Ectodermal cell (in vitro differentiated cells): Measurements from ENCODE around the gene SDCCAG8.

Experiments used
- H3K27ac ChIP-seq: 2 replicates; pipeline ENCODE4 v1.7.0; 2013; ENCODE audit warnings: mild to moderate bottlenecking, low read depth, low read length; ENCODE audit not compliant: insufficient read depth, poor library complexity, severe bottlenecking
- H3K27me3 ChIP-seq: 2 replicates; pipeline ENCODE4 v1.7.0; 2013; ENCODE audit warnings: mild to moderate bottlenecking, low read length; ENCODE audit not compliant: insufficient read depth, control insufficient read depth, poor library complexity, severe bottlenecking
- H3K36me3 ChIP-seq: one replicate; pipeline ENCODE4 v1.7.0; 2013; ENCODE audit warnings: low read length; ENCODE audit not compliant: control insufficient read depth, insufficient read depth
- H3K4me1 ChIP-seq: one replicate; pipeline ENCODE4 v1.7.0; 2013; ENCODE audit warnings: low read length; ENCODE audit not compliant: control insufficient read depth, insufficient read depth
- H3K4me3 ChIP-seq: 2 replicates; pipeline ENCODE4 v1.7.0; 2013; ENCODE audit warnings: low read depth, low read length, control low read depth; ENCODE audit not compliant: insufficient read depth
- H3K9me3 ChIP-seq: 2 replicates; pipeline ENCODE4 v1.7.0; 2013; ENCODE audit warnings: mild to moderate bottlenecking, low read length, moderate library complexity; ENCODE audit not compliant: control insufficient read depth
- WGBS, 2 experiments: methylation state at CpG; one replicate each; pipeline ENCODE4 v1.1.7; 2013; ENCODE audit warnings: missing lambda C conversion rate in 2 of 2; 5-methylcytosine and 5-hydroxymethylcytosine counted together

Gene SDCCAG8

DNA sequence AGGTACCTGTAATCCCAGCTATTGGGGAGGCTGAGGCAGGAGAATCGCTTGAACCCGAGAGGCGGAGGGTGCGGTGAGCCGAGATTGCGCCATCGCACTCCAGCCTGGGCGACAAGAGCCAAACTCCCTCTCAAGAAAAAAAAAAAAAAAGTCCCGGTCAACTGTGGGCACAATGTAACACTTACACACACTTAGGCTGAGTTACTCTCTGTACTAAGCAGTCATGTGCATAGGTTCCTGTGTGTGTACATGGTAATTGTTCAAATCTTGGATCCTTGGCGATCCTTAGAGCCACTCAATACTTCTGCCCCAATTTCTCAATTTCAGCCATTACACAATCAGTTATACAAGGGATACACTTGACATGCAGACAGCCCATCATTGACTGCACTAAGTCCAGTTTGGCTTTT, 11.6 kb downstream of the SDCCAG8 start:
- WGBS, 2 experiments = 87 to 88% methylated on average over 9 of the region's 10 CpGs
- H3K4me3 ChIP-seq = no peak overlapping the region

GRCh38 chr1:243267914-243268653, 12.2 kb downstream of the SDCCAG8 start:
- 97 to 98% methylated on average over 11 to 12 of the region's 12 CpGs for WGBS, 2 experiments
- peaks cover 4% of the 10 kb centered on the region for H3K4me1 ChIP-seq
- H3K9me3 ChIP-seq = no peaks in the 10 kb centered on the region
- H3K4me3 ChIP-seq = no peak overlapping the region
- H3K36me3 ChIP-seq = no peaks in the 10 kb centered on the region
- no peaks in the 10 kb centered on the region for H3K27me3 ChIP-seq
- no peak overlapping the region for H3K27ac ChIP-seq

More for the DNA sequence above, 11.6 kb downstream of the SDCCAG8 start:
- H3K36me3 ChIP-seq = no peaks in the 10 kb centered on the region
- no peaks in the 10 kb centered on the region for H3K9me3 ChIP-seq
- peaks cover 4% of the 10 kb centered on the region for H3K4me1 ChIP-seq
- no peaks in the 10 kb centered on the region for H3K27me3 ChIP-seq
- no peak overlapping the region for H3K27ac ChIP-seq

DNA sequence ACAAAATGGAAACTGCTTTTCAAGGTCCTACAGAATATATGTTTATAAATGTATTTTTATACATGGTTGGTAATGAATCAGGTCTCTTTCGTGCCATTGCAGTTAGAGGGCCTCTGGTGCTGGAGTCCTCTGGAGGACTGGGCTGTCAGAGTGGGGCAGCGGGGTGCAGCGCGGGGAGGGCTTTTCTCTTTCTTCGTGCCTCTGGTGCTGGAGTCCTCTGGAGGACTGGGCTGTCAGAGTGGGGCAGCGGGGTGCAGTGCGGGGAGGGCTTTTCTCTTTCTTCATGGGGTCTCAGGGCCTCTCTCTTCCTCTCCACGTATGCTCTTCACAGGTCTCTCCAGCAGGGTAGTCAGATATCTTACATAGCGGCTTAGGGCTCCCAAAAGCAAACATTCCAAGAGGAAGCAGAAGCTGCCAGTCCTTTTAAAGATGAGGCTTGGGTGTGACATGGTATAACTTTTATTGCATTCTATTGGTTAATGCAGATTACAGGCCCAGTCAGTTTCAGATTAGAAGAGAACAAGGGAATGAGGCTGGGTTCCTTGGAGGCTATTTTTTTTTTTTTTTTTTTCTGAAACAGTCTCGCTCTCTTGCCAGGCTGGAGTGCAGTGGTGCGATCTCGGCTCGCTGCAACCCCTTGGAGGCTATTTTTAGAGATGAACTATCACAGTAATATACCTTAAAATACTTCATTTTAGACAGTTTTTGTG, 13.1 kb downstream of the SDCCAG8 start:
- 71 to 78% methylated on average over 9 to 13 of the region's 13 CpGs for WGBS, 2 experiments
- Histone ChIP-seq H3K9me3 (no peaks in the 10 kb centered on the region), H3K27ac (no peak overlapping the region), H3K4me1 (peaks cover 4% of the 10 kb centered on the region), H3K4me3 (no peak overlapping the region), H3K27me3 (no peaks in the 10 kb centered on the region), H3K36me3 (no peaks in the 10 kb centered on the region)

DNA sequence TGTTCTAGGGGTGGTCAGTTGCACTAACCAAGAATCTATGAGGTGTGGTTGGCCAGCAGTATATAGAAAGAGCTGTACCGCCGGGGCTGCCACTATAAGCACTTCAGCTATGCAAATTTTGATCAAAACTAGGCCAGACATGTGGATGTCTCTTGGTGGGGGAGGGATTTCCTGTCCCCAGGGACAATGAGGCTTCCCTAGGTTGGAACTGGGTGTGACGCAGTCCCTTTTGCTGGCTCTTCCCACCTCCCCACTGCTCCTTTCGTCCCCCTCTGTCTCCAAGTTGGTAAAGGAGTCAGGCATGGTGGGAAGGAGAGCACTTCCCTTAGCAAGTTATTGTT, 13.6 kb downstream of the SDCCAG8 start:
- H3K27ac ChIP-seq = no peak overlapping the region
- H3K4me1 ChIP-seq = peaks cover 4% of the 10 kb centered on the region

DNA sequence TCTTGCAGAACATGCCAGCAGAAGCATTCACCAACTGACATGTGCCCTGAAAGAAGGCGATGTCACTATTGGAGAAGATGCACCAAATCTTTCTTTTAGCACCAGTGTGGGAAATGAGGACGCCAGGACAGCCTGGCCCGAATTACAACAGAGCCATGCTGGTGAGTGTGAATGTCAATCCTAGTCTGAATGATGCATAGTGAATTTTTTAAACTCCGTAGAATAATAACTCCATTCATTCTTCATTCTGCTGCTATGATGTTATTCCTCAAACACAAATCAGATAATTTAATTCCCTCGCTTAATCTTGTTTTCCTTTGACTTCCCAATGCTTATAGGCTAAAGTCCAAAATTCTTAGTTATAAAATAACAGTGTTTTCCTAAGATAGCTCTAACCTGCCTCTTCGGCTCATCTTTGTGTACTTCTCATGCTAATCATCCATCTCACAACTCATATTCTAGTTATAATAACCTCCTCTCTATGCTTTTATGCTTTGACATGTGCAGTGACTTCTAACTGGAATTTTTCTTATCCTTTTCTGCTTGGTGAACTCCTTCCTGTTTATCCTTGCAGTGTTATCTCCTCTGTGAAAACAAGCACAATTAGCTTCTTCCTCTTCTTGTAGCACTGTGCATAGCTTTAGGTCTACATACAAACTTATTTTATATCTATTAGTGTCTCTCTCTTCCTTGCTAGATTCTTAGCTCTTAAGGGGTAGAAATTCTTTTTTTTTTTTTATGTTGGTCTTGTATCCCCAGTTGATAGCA, 14.4 kb downstream of the SDCCAG8 start:
- Histone ChIP-seq H3K27ac (no peak overlapping the region), H3K9me3 (no peaks in the 10 kb centered on the region), H3K36me3 (no peaks in the 10 kb centered on the region), H3K4me3 (no peak overlapping the region), H3K4me1 (peaks cover 4% of the 10 kb centered on the region), H3K27me3 (no peaks in the 10 kb centered on the region)
- WGBS, 2 experiments = 93 to 95% methylated on average over 6 of the region's 6 CpGs

More for the DNA sequence above, 13.6 kb downstream of the SDCCAG8 start:
- H3K27me3 ChIP-seq = no peaks in the 10 kb centered on the region
- 82 to 94% methylated on average over 4 of the region's 4 CpGs for WGBS, 2 experiments
- no peak overlapping the region for H3K4me3 ChIP-seq
- H3K9me3 ChIP-seq = no peaks in the 10 kb centered on the region
- H3K36me3 ChIP-seq = no peaks in the 10 kb centered on the region

DNA sequence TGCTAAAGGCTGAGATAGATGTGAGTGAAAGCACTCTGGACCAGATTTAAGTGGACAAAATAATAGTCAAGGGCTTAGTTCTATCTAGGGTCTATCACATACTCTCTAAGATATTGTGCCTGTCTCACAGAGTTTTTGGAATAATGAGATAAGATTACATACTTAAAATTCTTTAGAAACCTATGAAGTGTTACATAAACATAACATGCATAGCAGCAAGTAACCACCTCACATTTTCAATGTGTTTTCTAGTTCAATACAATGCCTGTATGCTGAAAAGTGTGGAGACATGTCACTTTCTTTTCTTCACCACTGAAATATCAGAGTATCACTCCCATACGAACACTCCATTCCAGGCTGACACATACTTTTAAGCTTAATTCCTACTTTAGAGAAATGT, 16.2 kb downstream of the SDCCAG8 start:
- no peak overlapping the region for H3K4me3 ChIP-seq
- WGBS, 2 experiments = 86% methylated on average over 1 of the region's 1 CpG; no CpG with 5 or more reads in 1 of the 2 experiments

GRCh38 chr1:243272401-243272800, 16.6 kb downstream of the SDCCAG8 start:
- Histone ChIP-seq H3K4me1 (peaks cover 4% of the 10 kb centered on the region), H3K27me3 (no peaks in the 10 kb centered on the region), H3K9me3 (no peaks in the 10 kb centered on the region), H3K27ac (no peak overlapping the region), H3K36me3 (no peaks in the 10 kb centered on the region), H3K4me3 (no peak overlapping the region)

More for the DNA sequence above, 16.2 kb downstream of the SDCCAG8 start:
- H3K27me3 ChIP-seq = no peaks in the 10 kb centered on the region
- H3K27ac ChIP-seq = no peak overlapping the region
- H3K36me3 ChIP-seq = no peaks in the 10 kb centered on the region
- peaks cover 4% of the 10 kb centered on the region for H3K4me1 ChIP-seq
- H3K9me3 ChIP-seq = no peaks in the 10 kb centered on the region

DNA sequence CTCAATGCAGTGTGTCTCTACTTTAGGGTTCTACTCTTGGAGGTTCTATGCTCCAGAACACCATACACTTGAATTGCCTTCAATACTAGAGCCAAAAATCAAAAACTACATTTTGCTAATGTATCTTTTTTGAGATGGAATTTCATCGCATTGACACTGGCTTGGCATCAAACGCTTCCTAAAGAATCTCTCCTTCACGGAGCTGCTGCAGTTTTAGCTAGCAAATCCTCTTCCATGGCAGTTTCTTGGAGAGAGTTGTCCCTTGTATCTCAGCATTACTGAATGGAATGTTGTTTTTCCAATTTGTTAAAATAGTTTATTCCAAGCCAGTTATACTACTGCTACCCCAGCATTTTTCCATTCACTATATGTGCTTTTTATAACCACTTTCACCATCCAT, 17.7 kb downstream of the SDCCAG8 start:
- no peaks in the 10 kb centered on the region for H3K9me3 ChIP-seq
- H3K4me3 ChIP-seq = no peak overlapping the region
- H3K36me3 ChIP-seq = no peaks in the 10 kb centered on the region
- peaks cover 4% of the 10 kb centered on the region for H3K4me1 ChIP-seq
- no peaks in the 10 kb centered on the region for H3K27me3 ChIP-seq
- H3K27ac ChIP-seq = no peak overlapping the region
- WGBS, 2 experiments = 93 to 96% methylated on average over 3 of the region's 3 CpGs

DNA sequence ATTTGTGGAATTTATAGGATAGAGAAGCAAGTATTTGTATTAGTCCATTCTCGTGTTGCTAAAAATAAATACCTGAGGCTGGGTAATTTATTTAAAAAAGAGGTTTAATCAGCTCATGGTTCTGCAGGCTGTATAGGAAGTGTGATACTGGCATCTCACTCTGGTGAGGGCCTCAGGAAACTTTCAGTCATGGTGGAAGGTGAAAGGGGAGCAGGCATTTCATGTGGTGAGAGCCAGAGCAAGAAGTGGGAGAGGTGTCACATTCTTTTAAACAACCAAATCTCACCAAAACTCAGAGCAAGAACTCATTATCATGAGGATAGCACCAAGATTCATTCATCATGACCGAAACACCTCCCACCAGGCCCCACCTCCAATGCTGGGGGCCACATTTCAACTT, 18.1 kb downstream of the SDCCAG8 start:
- Histone ChIP-seq H3K27me3 (no peaks in the 10 kb centered on the region), H3K9me3 (no peaks in the 10 kb centered on the region), H3K27ac (no peak overlapping the region), H3K36me3 (no peaks in the 10 kb centered on the region), H3K4me3 (no peak overlapping the region), H3K4me1 (peaks cover 4% of the 10 kb centered on the region)
- WGBS, 2 experiments = 92 to 96% methylated on average over 2 of the region's 2 CpGs

DNA sequence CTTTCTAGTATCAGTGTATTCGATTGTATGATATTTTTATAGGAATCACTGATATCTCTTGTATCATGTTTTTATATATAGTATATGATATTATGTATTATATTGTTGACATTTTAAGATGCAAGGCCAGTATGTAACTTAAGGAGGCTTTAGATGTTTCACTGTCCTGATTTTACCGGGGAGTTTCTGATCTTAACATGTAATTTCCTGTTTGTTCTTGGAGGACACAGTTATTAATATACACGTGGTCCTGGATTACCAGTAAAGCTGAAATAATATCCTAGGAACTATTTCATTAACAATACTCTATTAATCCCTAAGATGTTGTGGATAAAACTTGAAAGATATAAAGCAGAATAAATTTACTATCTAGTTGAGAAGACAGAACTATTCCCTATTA, 19.5 kb downstream of the SDCCAG8 start:
- no peaks in the 10 kb centered on the region for H3K36me3 ChIP-seq
- H3K4me3 ChIP-seq = no peak overlapping the region
- H3K27ac ChIP-seq = no peak overlapping the region
- WGBS, 2 experiments = 85 to 96% methylated on average over 1 to 2 of the region's 3 CpGs
- H3K27me3 ChIP-seq = no peaks in the 10 kb centered on the region
- H3K9me3 ChIP-seq = no peaks in the 10 kb centered on the region
- H3K4me1 ChIP-seq = no peaks in the 10 kb centered on the region
